Skeletal muscle tissue (tissue), 5 donors: ENCODE results near the gene ANKRD34B. TPM values are rescaled to one million over a fixed set of nuclear protein-coding genes. Genes with fewer than 3 reads are reported as not detected.

Source experiments
- H3K27ac ChIP-seq: one replicate; pipeline ENCODE4 v1.7.0; 2013; ENCODE audit warnings: mild to moderate bottlenecking, low read depth, low read length, inconsistent platforms
- H3K27me3 ChIP-seq, 3 donors: one replicate each; pipeline ENCODE4 v1.7.0; 2013; ENCODE audit warnings: low read length in 3 of 3; ENCODE audit not compliant: control insufficient read depth in 3 of 3, insufficient read depth in 3 of 3
- H3K36me3 ChIP-seq, 3 donors: one replicate each; pipeline ENCODE4 v1.7.0; 2013; ENCODE audit warnings: low read length in 3 of 3; ENCODE audit not compliant: control insufficient read depth in 3 of 3, insufficient read depth in 3 of 3
- H3K4me1 ChIP-seq, 3 donors: one replicate each; pipeline ENCODE4 v1.7.0; 2013; ENCODE audit warnings: low read length in 3 of 3, mild to moderate bottlenecking in 3 of 3; ENCODE audit not compliant: control insufficient read depth in 3 of 3, insufficient read depth in 3 of 3
- H3K4me3 ChIP-seq, 3 donors: one replicate each; pipeline ENCODE4 v1.7.0; 2013; ENCODE audit warnings: low read length in 3 of 3
- H3K9ac ChIP-seq, 3 donors: one replicate each; pipeline ENCODE4 v1.7.0; 2013; ENCODE audit warnings: low read length in 3 of 3, mild to moderate bottlenecking in 3 of 3, moderate library complexity in 2 of 3, low read depth in 1 of 3
- H3K9me3 ChIP-seq, 3 donors: one replicate each; pipeline ENCODE4 v1.7.0; 2013; ENCODE audit warnings: low read length in 3 of 3; ENCODE audit not compliant: control insufficient read depth in 3 of 3
- small RNA-seq: library from RNA; depleted of rRNA; stranded (forward); fragments of <200 nt; gene quantifications from one replicate; pipeline ENCODE3, GENCODE V24; 2014
- total RNA-seq: library from RNA; depleted of rRNA; stranded (reverse); fragments of >200 nt; gene quantifications from one replicate; pipeline ENCODE4 v1.2.3, GENCODE V29; 2014
- donor health status: Osteomylitis.

ANKRD34B gene
- total RNA-seq, 1 donor from 2014 or later, result under 0.01 TPM

- peaks cover 0 to 2% (median 0%) of the 10 kb centered on the region in 3 donors for H3K9me3 ChIP-seq
- H3K36me3 ChIP-seq, result no peaks in the 10 kb centered on the region
- H3K27me3 ChIP-seq, result no peaks in the 10 kb centered on the region
- H3K27ac ChIP-seq, result no peak overlapping the region
- no peak overlapping the region for H3K4me3 ChIP-seq
- no peaks in the 10 kb centered on the region for H3K4me1 ChIP-seq
- no peak overlapping the region for H3K9ac ChIP-seq
These were observed 28.7 kb downstream of the ANKRD34B start for GRCh38 chr5:80541392-80541791.

GRCh38 chr5:80540691-80541090, 29.4 kb downstream of the ANKRD34B start:
- no peaks in the 10 kb centered on the region for H3K27me3 ChIP-seq
- H3K4me1 ChIP-seq, result no peaks in the 10 kb centered on the region
- no peak overlapping the region for H3K27ac ChIP-seq
- no peak overlapping the region for H3K9ac ChIP-seq
- H3K36me3 ChIP-seq, result no peaks in the 10 kb centered on the region
- H3K4me3 ChIP-seq, result no peak overlapping the region
- peaks cover 0 to 2% (median 0%) of the 10 kb centered on the region in 3 donors for H3K9me3 ChIP-seq

GRCh38 chr5:80516826-80517225, 53.3 kb downstream of the ANKRD34B start:
- no peaks in the 10 kb centered on the region for H3K36me3 ChIP-seq
- H3K4me1 ChIP-seq, result no peaks in the 10 kb centered on the region
- H3K27me3 ChIP-seq, result no peaks in the 10 kb centered on the region
- no peaks in the 10 kb centered on the region for H3K9me3 ChIP-seq
- H3K27ac ChIP-seq, result no peak overlapping the region
- no peak overlapping the region for H3K4me3 ChIP-seq
- no peak overlapping the region for H3K9ac ChIP-seq

GRCh38 chr5:80509362-80509761, 60.7 kb downstream of the ANKRD34B start:
- no peaks in the 10 kb centered on the region for H3K27me3 ChIP-seq
- H3K4me1 ChIP-seq, result no peaks in the 10 kb centered on the region
- no peak overlapping the region for H3K27ac ChIP-seq
- no peaks in the 10 kb centered on the region for H3K9me3 ChIP-seq
- H3K36me3 ChIP-seq, result no peaks in the 10 kb centered on the region
- H3K4me3 ChIP-seq, result no peak overlapping the region
- no peak overlapping the region for H3K9ac ChIP-seq

GRCh38 chr5:80508844-80509243, 61.2 kb downstream of the ANKRD34B start:
- Histone ChIP-seq H3K9me3 (no peaks in the 10 kb centered on the region), H3K27me3 (no peaks in the 10 kb centered on the region), H3K36me3 (no peaks in the 10 kb centered on the region), H3K27ac (no peak overlapping the region), H3K9ac (no peak overlapping the region), H3K4me1 (no peaks in the 10 kb centered on the region), H3K4me3 (no peak overlapping the region)

GRCh38 chr5:80507663-80508062, 62.4 kb downstream of the ANKRD34B start:
- Histone ChIP-seq H3K4me3 (no peak overlapping the region), H3K27ac (no peak overlapping the region), H3K9me3 (no peaks in the 10 kb centered on the region), H3K36me3 (no peaks in the 10 kb centered on the region), H3K9ac (no peak overlapping the region), H3K27me3 (no peaks in the 10 kb centered on the region), H3K4me1 (no peaks in the 10 kb centered on the region)

Small RNA genes lying within 50 kb of the gene (small RNA-seq; reads per million reads assigned to genes)
- not detected for gene DBIP2

Other genes starting within 250 kb of the ANKRD34B start
- gene ZFYVE16, start 162.2 kb downstream of the ANKRD34B start, total RNA-seq, result 50.1 TPM
- 7.8 TPM for gene FAM151B, start 82.2 kb downstream of the ANKRD34B start, total RNA-seq
- gene MSH3, start 84.4 kb upstream of the ANKRD34B start, total RNA-seq, result 19.3 TPM
- 13.0 TPM for gene DHFR, start 84.7 kb upstream of the ANKRD34B start, total RNA-seq